ENCODE measurements around the gene WIZ. TPM values are rescaled to one million over a fixed set of nuclear protein-coding genes. Genes with fewer than 3 reads are reported as not detected.

The WIZ gene
- total RNA-seq, 1 donor from 2014 or later: 21.9 TPM

DNA sequence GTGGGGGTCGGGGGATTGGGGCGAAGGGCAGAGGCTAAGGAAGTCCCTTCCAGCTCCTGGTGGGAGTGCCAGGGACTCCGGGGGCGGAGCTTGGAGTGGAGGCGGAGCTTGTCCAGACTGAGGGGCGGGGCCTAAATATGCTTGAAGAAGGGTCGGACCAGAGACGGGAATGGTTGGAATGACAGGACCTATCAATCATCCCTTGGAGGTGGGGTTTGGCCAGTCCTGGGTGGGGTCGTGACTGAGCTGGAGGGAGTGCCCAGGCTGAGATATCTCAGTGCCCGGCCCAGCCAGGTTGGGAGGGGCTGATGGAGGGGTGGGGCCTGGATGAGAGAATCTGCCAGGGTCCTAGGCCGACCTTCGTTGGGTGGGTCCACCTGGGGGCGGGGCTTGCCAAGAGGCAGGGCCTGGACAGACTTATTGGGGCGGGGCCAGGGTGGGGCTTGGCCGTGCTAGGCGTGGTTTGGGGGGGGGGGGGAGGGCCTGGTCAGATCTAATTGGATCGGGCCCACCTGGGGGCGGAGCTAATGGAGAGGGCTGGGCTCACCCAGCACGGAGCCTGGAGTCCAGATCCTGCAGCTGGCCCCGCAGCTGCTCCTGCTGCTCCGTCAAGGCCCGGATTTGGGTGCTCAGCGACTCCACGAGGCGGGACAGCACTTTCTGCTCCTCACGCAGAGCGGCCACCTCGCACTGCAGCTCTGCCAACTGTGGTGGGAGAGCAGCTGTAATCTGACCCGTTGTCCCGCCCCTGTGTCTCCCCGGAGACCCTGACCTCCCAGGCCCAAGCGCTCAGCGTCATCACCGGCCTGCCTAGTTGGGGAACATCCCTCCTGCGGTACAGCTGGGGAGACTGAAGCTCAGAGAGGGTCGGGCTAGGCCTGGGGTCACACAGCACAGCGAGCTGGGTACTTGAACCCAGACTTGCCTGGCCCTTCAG, 2.6 kb upstream of the WIZ start:
- peak; percentile 94 for DNase-seq
- ATAC-seq (ENCODE audit: poor library complexity): peak; percentile 74
- intact Hi-C loops (cut with DNase I): loop anchor here (5.0 kb wide), 1 partner anchor 105 kb away; no protein-coding TSS in a partner anchor

DNA sequence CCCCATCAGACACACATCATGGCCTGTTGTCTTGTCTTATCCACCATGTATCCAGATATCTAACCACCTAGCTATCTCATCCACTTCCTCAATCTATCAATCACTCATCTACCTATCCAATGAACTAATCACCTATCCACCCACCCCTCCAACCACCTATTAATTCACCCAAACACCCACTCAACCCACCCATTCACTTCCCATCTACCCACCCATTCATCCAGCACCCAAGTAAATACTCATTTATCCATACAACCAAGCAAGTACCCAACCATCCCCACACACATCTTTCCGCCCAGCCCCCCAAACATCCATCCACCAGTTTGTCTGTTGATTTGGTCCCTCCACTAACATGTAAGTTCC, 753 bp upstream of the WIZ start:
- no peak for ATAC-seq (ENCODE audit: poor library complexity)
- intact Hi-C loops (cut with DNase I): loop anchor here (5.0 kb wide), 1 partner anchor 107 kb away; no protein-coding TSS in a partner anchor
- no peak for DNase-seq

- DNase-seq (no peak), ATAC-seq (ENCODE audit: poor library complexity) (no peak)
- intact Hi-C loops (cut with DNase I): no loop called here
Measured at GRCh38 chr19:15448778-15449619, 757 bp downstream of the WIZ start.

- no peak for ATAC-seq (ENCODE audit: poor library complexity)
- intact Hi-C loops (cut with DNase I): no loop called here
Measured at GRCh38 chr19:15448044-15448777, 1.5 kb downstream of the WIZ start.

DNA sequence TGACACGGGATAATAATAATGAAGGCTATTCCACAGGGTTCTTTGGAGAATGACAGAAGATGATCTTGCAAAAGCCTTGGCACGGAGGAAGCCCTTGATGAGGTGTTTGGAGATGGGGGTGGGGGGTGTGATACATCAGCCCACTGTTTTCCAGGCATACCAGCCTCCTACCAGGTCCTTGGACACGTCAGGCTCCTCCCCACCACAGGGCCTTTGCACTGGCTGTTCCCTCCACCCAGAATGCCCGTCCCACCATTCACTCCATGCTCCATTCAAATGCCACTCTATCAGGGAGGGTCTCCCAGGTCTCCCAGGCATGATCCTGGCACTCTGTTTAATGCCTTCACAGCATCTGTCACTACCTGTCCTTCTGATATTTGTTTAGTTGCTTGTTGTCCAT, 2.7 kb downstream of the WIZ start:
- ATAC-seq (ENCODE audit: poor library complexity): no peak
- intact Hi-C loops (cut with DNase I): no loop called here
- no peak for DNase-seq

More at GRCh38 chr19:15448044-15448777, 1.5 kb downstream of the WIZ start:
- DNase-seq: no peak

GRCh38 chr19:15445807-15446376, 3.9 kb downstream of the WIZ start:
- peak; percentile 75 for ATAC-seq (ENCODE audit: poor library complexity)
- DNase-seq: peak; percentile 79
- intact Hi-C loops (cut with DNase I): no loop called here

- ATAC-seq (ENCODE audit: poor library complexity) (no peak), DNase-seq (no peak)
- intact Hi-C loops (cut with DNase I): no loop called here
Measured at GRCh38 chr19:15445227-15445605, 4.5 kb downstream of the WIZ start.

DNA sequence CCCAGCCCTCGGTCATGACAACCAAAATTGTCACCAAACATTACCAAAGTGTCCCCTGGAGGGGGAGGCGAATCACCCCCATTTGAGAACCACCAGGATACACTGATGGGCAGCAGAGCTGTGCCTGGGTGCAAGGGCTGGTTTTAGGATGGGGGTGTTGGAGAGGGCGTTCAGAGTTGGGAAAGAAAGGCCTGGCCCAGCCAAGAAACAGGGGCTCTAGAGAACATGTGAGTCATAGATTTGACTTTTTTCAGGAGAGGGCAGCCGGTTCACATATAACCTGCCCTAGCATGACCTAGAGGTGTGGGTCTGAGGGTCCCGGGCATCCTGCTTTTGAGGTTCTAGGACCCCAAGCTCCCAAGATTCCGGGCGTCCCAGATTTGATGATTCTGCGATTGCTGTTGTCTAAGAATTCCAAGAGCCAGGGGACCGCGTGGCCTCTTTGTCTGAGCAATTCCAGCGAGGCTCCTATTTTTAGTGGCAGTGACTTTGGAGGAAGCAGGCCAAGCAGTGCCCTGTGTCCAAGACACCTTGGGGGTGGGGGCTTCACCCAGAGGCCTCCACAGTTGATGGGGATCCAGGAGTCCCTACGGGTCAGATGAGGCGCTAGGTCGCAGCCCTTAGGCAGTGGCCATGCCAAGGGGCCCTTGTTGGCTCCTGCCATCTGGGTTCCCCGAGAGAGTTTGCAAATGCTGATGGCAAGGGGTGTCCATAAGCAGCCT, 5.1 kb downstream of the WIZ start:
- intact Hi-C loops (cut with DNase I): no loop called here
- DNase-seq (no peak), ATAC-seq (ENCODE audit: poor library complexity) (peak; percentile 27)

- peak; percentile 78 for DNase-seq
- intact Hi-C loops (cut with DNase I): no loop called here
- ATAC-seq (ENCODE audit: poor library complexity): peak; percentile 67
Measured at GRCh38 chr19:15443838-15444237, 5.9 kb downstream of the WIZ start.

DNA sequence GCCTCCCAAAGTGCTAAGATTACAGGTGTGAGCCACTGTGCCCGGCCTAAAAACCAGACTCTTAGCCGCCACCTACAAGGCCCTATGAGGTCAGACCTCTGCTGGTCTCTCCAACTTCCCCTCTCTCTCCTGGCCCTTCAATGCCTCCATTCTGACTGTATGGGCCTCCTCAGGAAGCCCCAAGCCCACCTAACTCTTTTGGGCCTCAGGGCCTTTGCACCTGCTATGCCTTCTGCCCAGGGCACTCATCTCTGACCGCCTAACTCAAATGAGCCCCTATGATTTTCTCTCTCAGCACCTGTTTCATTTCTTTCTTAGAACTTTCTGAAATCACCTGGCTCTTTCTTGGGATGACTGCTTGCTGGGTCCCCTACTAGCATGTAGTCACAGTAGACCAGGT, 6.4 kb downstream of the WIZ start:
- DNase-seq (no peak), ATAC-seq (ENCODE audit: poor library complexity) (no peak)
- intact Hi-C loops (cut with DNase I): no loop called here

GRCh38 chr19:15442142-15442920, 7.4 kb downstream of the WIZ start:
- ATAC-seq (ENCODE audit: poor library complexity): no peak
- no peak for DNase-seq
- intact Hi-C loops (cut with DNase I): no loop called here

GRCh38 chr19:15441317-15441716, 8.4 kb downstream of the WIZ start:
- no peak for DNase-seq
- intact Hi-C loops (cut with DNase I): no loop called here
- no peak for ATAC-seq (ENCODE audit: poor library complexity)

GRCh38 chr19:15439821-15440641, 9.7 kb downstream of the WIZ start:
- ATAC-seq (ENCODE audit: poor library complexity): no peak
- intact Hi-C loops (cut with DNase I): no loop called here
- DNase-seq: no peak

- DNase-seq (no peak), ATAC-seq (ENCODE audit: poor library complexity) (no peak)
- intact Hi-C loops (cut with DNase I): no loop called here
Measured at GRCh38 chr19:15439078-15439799, 10.5 kb downstream of the WIZ start.

- intact Hi-C loops (cut with DNase I): no loop called here
- DNase-seq: no peak
- no peak for ATAC-seq (ENCODE audit: poor library complexity)
Measured at GRCh38 chr19:15438577-15438976, 11.2 kb downstream of the WIZ start.

- ATAC-seq (ENCODE audit: poor library complexity) (no peak), DNase-seq (no peak)
- intact Hi-C loops (cut with DNase I): no loop called here
Measured at GRCh38 chr19:15438124-15438496, 11.6 kb downstream of the WIZ start.

Measured in Right ventricle myocardium superior (tissue), 1 donor.